H9 (cell line): ENCODE data around the gene GPR146. TPM values are rescaled to one million over a fixed set of nuclear protein-coding genes. Genes with fewer than 3 reads are reported as not detected.

ENCODE experiments used
- DNase-seq: peaks from one replicate; pipeline ENCODE4 v3.0.0-alpha.2; 2017
- H2AFZ ChIP-seq: one replicate; pipeline ENCODE4 v1.6.1; 2013; ENCODE audit warnings: mild to moderate bottlenecking, low read length, control low read depth, moderate library complexity
- H2AK5ac ChIP-seq: 2 replicates; pipeline ENCODE4 v1.6.1; 2013; ENCODE audit warnings: low read length, control low read depth, mixed read lengths; ENCODE audit not compliant: insufficient read length
- H2BK120ac ChIP-seq: one replicate; pipeline ENCODE4 v1.6.1; 2013; ENCODE audit warnings: low read depth, mild to moderate bottlenecking, low read length, control low read depth, inconsistent platforms; ENCODE audit not compliant: poor library complexity, severe bottlenecking
- H2BK12ac ChIP-seq: 2 replicates; pipeline ENCODE4 v1.6.1; 2013; ENCODE audit warnings: low read length, control low read depth, mixed read lengths, low read depth; ENCODE audit not compliant: insufficient read length
- H2BK15ac ChIP-seq: 2 replicates; pipeline ENCODE4 v1.6.1; 2013; ENCODE audit warnings: low read depth, low read length, control low read depth
- H2BK20ac ChIP-seq: one replicate; pipeline ENCODE4 v1.6.1; 2013; ENCODE audit warnings: low read depth, mild to moderate bottlenecking, low read length, control low read depth, inconsistent platforms; ENCODE audit not compliant: poor library complexity, severe bottlenecking
- H2BK5ac ChIP-seq: 2 replicates; pipeline ENCODE4 v1.6.1; 2013; ENCODE audit warnings: low read length, control low read depth, mixed read lengths; ENCODE audit not compliant: insufficient read length
- H3K14ac ChIP-seq: 2 replicates; pipeline ENCODE4 v1.6.1; 2013; ENCODE audit warnings: low read length, control low read depth; ENCODE audit not compliant: insufficient read depth
- H3K18ac ChIP-seq: 2 replicates; pipeline ENCODE4 v1.6.1; 2013; ENCODE audit warnings: low read depth, mild to moderate bottlenecking, mixed read lengths, low read length, control low read depth; ENCODE audit not compliant: insufficient read length
- H3K23ac ChIP-seq: 2 replicates; pipeline ENCODE4 v1.6.1; 2013; ENCODE audit warnings: low read length, control low read depth, mixed read lengths, low read depth; ENCODE audit not compliant: insufficient read length
- H3K23me2 ChIP-seq: 2 replicates; pipeline ENCODE4 v1.6.1; 2013; ENCODE audit warnings: low read depth, mild to moderate bottlenecking, mixed read lengths, low read length, control low read depth; ENCODE audit not compliant: insufficient read length, poor library complexity, severe bottlenecking
- H3K27ac ChIP-seq: 2 replicates; pipeline ENCODE4 v1.5.1; 2013; ENCODE audit warnings: low read length, control low read depth, mixed read lengths, low read depth; ENCODE audit not compliant: insufficient read length
- H3K27me3 ChIP-seq: 2 replicates; pipeline ENCODE4 v1.6.1; 2013; ENCODE audit warnings: low read length, control low read depth, inconsistent platforms; ENCODE audit not compliant: insufficient read depth
- H3K4ac ChIP-seq: 2 replicates; pipeline ENCODE4 v1.6.1; 2013; ENCODE audit warnings: low read depth, mild to moderate bottlenecking, control low read depth, inconsistent platforms, low read length, moderate library complexity
- H3K4me1 ChIP-seq: 2 replicates; pipeline ENCODE4 v1.6.1; 2013; ENCODE audit warnings: low read length, control low read depth, inconsistent platforms; ENCODE audit not compliant: insufficient read depth
- H3K4me2 ChIP-seq: 2 replicates; pipeline ENCODE4 v1.6.1; 2013; ENCODE audit warnings: low read length, control low read depth, mixed read lengths; ENCODE audit not compliant: insufficient read length, insufficient read depth
- H3K56ac ChIP-seq: 2 replicates; pipeline ENCODE4 v1.6.1; 2013; ENCODE audit warnings: low read depth, mild to moderate bottlenecking, mixed read lengths, low read length, control low read depth; ENCODE audit not compliant: insufficient read length
- H3K79me1 ChIP-seq: 2 replicates; pipeline ENCODE4 v1.6.1; 2013; ENCODE audit warnings: low read depth, mild to moderate bottlenecking, moderate library complexity, low read length, control low read depth, inconsistent platforms; ENCODE audit not compliant: insufficient read depth, poor library complexity, severe bottlenecking
- H3K79me2 ChIP-seq: 2 replicates; pipeline ENCODE4 v1.6.1; 2013; ENCODE audit warnings: low read length, control low read depth, inconsistent platforms; ENCODE audit not compliant: insufficient read depth
- H3K9ac ChIP-seq: 2 replicates; pipeline ENCODE4 v1.6.1; 2013; ENCODE audit warnings: low read length, control low read depth, mixed read lengths; ENCODE audit not compliant: insufficient read length; ENCODE audit errors: extremely low read depth
- H3K9me3 ChIP-seq: one replicate; pipeline ENCODE4 v1.6.1; 2013; ENCODE audit warnings: low read depth, low read length, inconsistent platforms; ENCODE audit not compliant: control insufficient read depth
- H3T11ph ChIP-seq: one replicate; pipeline ENCODE4 v1.6.1; 2013; ENCODE audit warnings: mild to moderate bottlenecking, low read length, control low read depth, inconsistent platforms
- H4K20me1 ChIP-seq: one replicate; pipeline ENCODE4 v1.6.1; 2013; ENCODE audit not compliant: control insufficient read depth, insufficient read length, insufficient read depth
- H4K5ac ChIP-seq: 2 replicates; pipeline ENCODE4 v1.6.1; 2013; ENCODE audit warnings: low read depth, mild to moderate bottlenecking, mixed read lengths, low read length, control low read depth; ENCODE audit not compliant: insufficient read length
- H4K8ac ChIP-seq: replicated peaks from 2 replicates; pipeline ENCODE4 v1.6.1; 2013; ENCODE audit warnings: low read length, control low read depth, mixed read lengths, low read depth; ENCODE audit not compliant: insufficient read length
- H4K91ac ChIP-seq: 2 replicates; pipeline ENCODE4 v1.6.1; 2013; ENCODE audit warnings: low read depth, mild to moderate bottlenecking, moderate library complexity, mixed read lengths, low read length, control low read depth; ENCODE audit not compliant: insufficient read length
- H3K27ac Mint-ChIP-seq, 3 experiments: 2 replicates in 2 of 3; 3 replicates in 1 of 3; pipeline ENCODE4 v1.8.0; 2020 to 2021; ENCODE audit warnings: mixed read lengths in 3 of 3, mild to moderate bottlenecking in 1 of 3, moderate library complexity in 1 of 3
- H3K27me3 Mint-ChIP-seq: 2 replicates; pipeline ENCODE4 v1.8.0; 2021; ENCODE audit warnings: low read depth, mild to moderate bottlenecking, moderate library complexity, mixed read lengths
- H3K36me3 Mint-ChIP-seq, 3 experiments: 2 replicates in 2 of 3; 3 replicates in 1 of 3; pipeline ENCODE4 v1.8.0; 2020 to 2021; ENCODE audit warnings: low read depth in 3 of 3, mixed read lengths in 3 of 3; ENCODE audit not compliant: insufficient read depth in 1 of 3
- H3K4me1 Mint-ChIP-seq, 2 experiments: 2 replicates each; pipeline ENCODE4 v1.8.0; 2020; ENCODE audit warnings: mixed read lengths in 2 of 2
- H3K4me3 Mint-ChIP-seq, 2 experiments: 2 replicates in 1 of 2; 3 replicates in 1 of 2; pipeline ENCODE4 v1.8.0; 2020 to 2021; ENCODE audit warnings: mild to moderate bottlenecking in 2 of 2, mixed read lengths in 2 of 2, moderate library complexity in 1 of 2
- H3K9me3 Mint-ChIP-seq, 2 experiments: 2 replicates in 1 of 2; 3 replicates in 1 of 2; pipeline ENCODE4 v1.8.0; 2020; ENCODE audit warnings: mild to moderate bottlenecking in 2 of 2, mixed read lengths in 2 of 2, moderate library complexity in 1 of 2
- WGBS: extraction: QIAGEN DNeasy Blood & Tissue Kit; methylation state at CpG from one replicate; pipeline ENCODE4 v1.1.7; 2013; ENCODE audit warnings: missing lambda C conversion rate, low lambda C conversion rate, mixed read lengths; ENCODE audit not compliant: insufficient read length; ENCODE audit errors: extremely low coverage; 5-methylcytosine and 5-hydroxymethylcytosine counted together
- total RNA-seq: library from RNA; stranded (reverse); gene quantifications from 2 replicates; pipeline ENCODE4 v1.2.1, GENCODE V29; 2021
- TF ChIP-seq, protein P1 (sequence below): fragments of 200-600 bp; sonication (generic); conservative IDR thresholded peaks from 3 replicates; pipeline ENCODE4 v1.8.0; 2021; ENCODE audit warnings: antibody characterized with exemption, mild to moderate bottlenecking

The GPR146 gene
- total RNA-seq, 1 experiment from 2014 or later, result 1.4 TPM

DNA sequence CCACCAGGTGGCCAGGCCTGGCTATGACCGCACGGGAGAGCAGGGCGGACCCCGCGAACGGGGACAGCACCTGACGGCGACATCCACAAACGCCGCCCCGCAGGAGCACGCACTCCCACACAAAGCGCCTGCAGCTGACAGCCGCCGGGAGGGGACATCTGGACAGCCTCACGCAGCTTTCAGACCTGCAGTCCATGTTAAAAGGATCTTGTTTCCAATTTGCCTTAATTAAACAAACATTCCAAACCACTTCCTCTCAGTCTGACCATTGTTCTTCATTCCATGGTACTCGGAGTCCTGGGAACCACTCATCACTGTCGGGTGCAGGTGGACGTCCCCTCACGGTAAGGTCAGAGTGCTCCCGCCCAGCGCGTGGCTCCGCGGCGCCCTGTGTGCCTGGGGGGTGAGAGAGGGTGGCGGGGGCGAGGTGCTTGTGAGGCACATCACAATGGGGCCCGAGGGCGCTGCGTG is 37.6 kb downstream of the GPR146 start:
- H3K9me3 Mint-ChIP-seq, result no peaks in the 10 kb centered on the region
- H3K27ac Mint-ChIP-seq, result peak overlapping the region in 1 of 3 experiments; percentile 89; a peak in 1 of 7 replicates
- no peak overlapping the region for H2AK5ac ChIP-seq
- H3K14ac ChIP-seq, result no peak overlapping the region; the same call in 1 of the 2 replicates
- H4K20me1 ChIP-seq, result no peaks in the 10 kb centered on the region
- H2BK120ac ChIP-seq, result no peak overlapping the region
- no peak overlapping the region for H2BK15ac ChIP-seq
- H3K4ac ChIP-seq, result no peak overlapping the region
- no peak overlapping the region for H3K4me3 Mint-ChIP-seq
- H3K18ac ChIP-seq, result no peak overlapping the region
- no peaks in the 10 kb centered on the region for H3K79me2 ChIP-seq
- H4K5ac ChIP-seq, result no peak overlapping the region
- no peak overlapping the region for H2BK20ac ChIP-seq
- H3K27me3 Mint-ChIP-seq, result no peaks in the 10 kb centered on the region
- H3K27ac ChIP-seq, result no peak overlapping the region
- peaks cover 0 to 3% (median 0%) of the 10 kb centered on the region in 3 experiments; a peak in 2 of 7 replicates for H3K36me3 Mint-ChIP-seq
- H3K4me2 ChIP-seq, result no peak overlapping the region
- TF ChIP-seq, protein P1, sequence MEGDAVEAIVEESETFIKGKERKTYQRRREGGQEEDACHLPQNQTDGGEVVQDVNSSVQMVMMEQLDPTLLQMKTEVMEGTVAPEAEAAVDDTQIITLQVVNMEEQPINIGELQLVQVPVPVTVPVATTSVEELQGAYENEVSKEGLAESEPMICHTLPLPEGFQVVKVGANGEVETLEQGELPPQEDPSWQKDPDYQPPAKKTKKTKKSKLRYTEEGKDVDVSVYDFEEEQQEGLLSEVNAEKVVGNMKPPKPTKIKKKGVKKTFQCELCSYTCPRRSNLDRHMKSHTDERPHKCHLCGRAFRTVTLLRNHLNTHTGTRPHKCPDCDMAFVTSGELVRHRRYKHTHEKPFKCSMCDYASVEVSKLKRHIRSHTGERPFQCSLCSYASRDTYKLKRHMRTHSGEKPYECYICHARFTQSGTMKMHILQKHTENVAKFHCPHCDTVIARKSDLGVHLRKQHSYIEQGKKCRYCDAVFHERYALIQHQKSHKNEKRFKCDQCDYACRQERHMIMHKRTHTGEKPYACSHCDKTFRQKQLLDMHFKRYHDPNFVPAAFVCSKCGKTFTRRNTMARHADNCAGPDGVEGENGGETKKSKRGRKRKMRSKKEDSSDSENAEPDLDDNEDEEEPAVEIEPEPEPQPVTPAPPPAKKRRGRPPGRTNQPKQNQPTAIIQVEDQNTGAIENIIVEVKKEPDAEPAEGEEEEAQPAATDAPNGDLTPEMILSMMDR, result no peak
- no peaks in the 10 kb centered on the region for H3K79me1 ChIP-seq
- H3K23me2 ChIP-seq, result peaks cover 3% of the 10 kb centered on the region
- H2BK5ac ChIP-seq, result no peak overlapping the region
- H3K9me3 ChIP-seq, result no peaks in the 10 kb centered on the region
- no peak overlapping the region for H3K56ac ChIP-seq
- H2AFZ ChIP-seq, result no peak overlapping the region
- H4K91ac ChIP-seq, result no peak overlapping the region
- WGBS, result no CpG with 5 or more reads among the region's 31 CpGs
- H3K4me1 ChIP-seq, result no peaks in the 10 kb centered on the region
- no peak for DNase-seq
- H3K9ac ChIP-seq, result no peak overlapping the region
- peaks cover under 1 to 6% of the 10 kb centered on the region in 2 experiments for H3K4me1 Mint-ChIP-seq
- H3K23ac ChIP-seq, result no peak overlapping the region
- no peak overlapping the region for H4K8ac ChIP-seq
- H2BK12ac ChIP-seq, result no peak overlapping the region
- no peak overlapping the region for H3T11ph ChIP-seq
- H3K27me3 ChIP-seq, result no peaks in the 10 kb centered on the region
